H9 (cell line): Measurements from ENCODE around the gene SMCO1. TPM values are rescaled to one million over a fixed set of nuclear protein-coding genes. Genes with fewer than 3 reads are reported as not detected.

ENCODE experiments used
- DNase-seq: peaks from one replicate; pipeline ENCODE4 v3.0.0-alpha.2; 2017
- H2AFZ ChIP-seq: one replicate; pipeline ENCODE4 v1.6.1; 2013; ENCODE audit warnings: mild to moderate bottlenecking, low read length, control low read depth, moderate library complexity
- H2AK5ac ChIP-seq: 2 replicates; pipeline ENCODE4 v1.6.1; 2013; ENCODE audit warnings: low read length, control low read depth, mixed read lengths; ENCODE audit not compliant: insufficient read length
- H2BK120ac ChIP-seq: one replicate; pipeline ENCODE4 v1.6.1; 2013; ENCODE audit warnings: low read depth, mild to moderate bottlenecking, low read length, control low read depth, inconsistent platforms; ENCODE audit not compliant: poor library complexity, severe bottlenecking
- H2BK12ac ChIP-seq: 2 replicates; pipeline ENCODE4 v1.6.1; 2013; ENCODE audit warnings: low read length, control low read depth, mixed read lengths, low read depth; ENCODE audit not compliant: insufficient read length
- H2BK15ac ChIP-seq: 2 replicates; pipeline ENCODE4 v1.6.1; 2013; ENCODE audit warnings: low read depth, low read length, control low read depth
- H2BK20ac ChIP-seq: one replicate; pipeline ENCODE4 v1.6.1; 2013; ENCODE audit warnings: low read depth, mild to moderate bottlenecking, low read length, control low read depth, inconsistent platforms; ENCODE audit not compliant: poor library complexity, severe bottlenecking
- H2BK5ac ChIP-seq: 2 replicates; pipeline ENCODE4 v1.6.1; 2013; ENCODE audit warnings: low read length, control low read depth, mixed read lengths; ENCODE audit not compliant: insufficient read length
- H3K14ac ChIP-seq: 2 replicates; pipeline ENCODE4 v1.6.1; 2013; ENCODE audit warnings: low read length, control low read depth; ENCODE audit not compliant: insufficient read depth
- H3K18ac ChIP-seq: 2 replicates; pipeline ENCODE4 v1.6.1; 2013; ENCODE audit warnings: low read depth, mild to moderate bottlenecking, mixed read lengths, low read length, control low read depth; ENCODE audit not compliant: insufficient read length
- H3K23ac ChIP-seq: 2 replicates; pipeline ENCODE4 v1.6.1; 2013; ENCODE audit warnings: low read length, control low read depth, mixed read lengths, low read depth; ENCODE audit not compliant: insufficient read length
- H3K23me2 ChIP-seq: 2 replicates; pipeline ENCODE4 v1.6.1; 2013; ENCODE audit warnings: low read depth, mild to moderate bottlenecking, mixed read lengths, low read length, control low read depth; ENCODE audit not compliant: insufficient read length, poor library complexity, severe bottlenecking
- H3K27ac ChIP-seq: 2 replicates; pipeline ENCODE4 v1.5.1; 2013; ENCODE audit warnings: low read length, control low read depth, mixed read lengths, low read depth; ENCODE audit not compliant: insufficient read length
- H3K27me3 ChIP-seq: 2 replicates; pipeline ENCODE4 v1.6.1; 2013; ENCODE audit warnings: low read length, control low read depth, inconsistent platforms; ENCODE audit not compliant: insufficient read depth
- H3K4ac ChIP-seq: 2 replicates; pipeline ENCODE4 v1.6.1; 2013; ENCODE audit warnings: low read depth, mild to moderate bottlenecking, control low read depth, inconsistent platforms, low read length, moderate library complexity
- H3K4me1 ChIP-seq: 2 replicates; pipeline ENCODE4 v1.6.1; 2013; ENCODE audit warnings: low read length, control low read depth, inconsistent platforms; ENCODE audit not compliant: insufficient read depth
- H3K4me2 ChIP-seq: 2 replicates; pipeline ENCODE4 v1.6.1; 2013; ENCODE audit warnings: low read length, control low read depth, mixed read lengths; ENCODE audit not compliant: insufficient read length, insufficient read depth
- H3K56ac ChIP-seq: 2 replicates; pipeline ENCODE4 v1.6.1; 2013; ENCODE audit warnings: low read depth, mild to moderate bottlenecking, mixed read lengths, low read length, control low read depth; ENCODE audit not compliant: insufficient read length
- H3K79me1 ChIP-seq: 2 replicates; pipeline ENCODE4 v1.6.1; 2013; ENCODE audit warnings: low read depth, mild to moderate bottlenecking, moderate library complexity, low read length, control low read depth, inconsistent platforms; ENCODE audit not compliant: insufficient read depth, poor library complexity, severe bottlenecking
- H3K79me2 ChIP-seq: 2 replicates; pipeline ENCODE4 v1.6.1; 2013; ENCODE audit warnings: low read length, control low read depth, inconsistent platforms; ENCODE audit not compliant: insufficient read depth
- H3K9ac ChIP-seq: 2 replicates; pipeline ENCODE4 v1.6.1; 2013; ENCODE audit warnings: low read length, control low read depth, mixed read lengths; ENCODE audit not compliant: insufficient read length; ENCODE audit errors: extremely low read depth
- H3K9me3 ChIP-seq: one replicate; pipeline ENCODE4 v1.6.1; 2013; ENCODE audit warnings: low read depth, low read length, inconsistent platforms; ENCODE audit not compliant: control insufficient read depth
- H3T11ph ChIP-seq: one replicate; pipeline ENCODE4 v1.6.1; 2013; ENCODE audit warnings: mild to moderate bottlenecking, low read length, control low read depth, inconsistent platforms
- H4K20me1 ChIP-seq: one replicate; pipeline ENCODE4 v1.6.1; 2013; ENCODE audit not compliant: control insufficient read depth, insufficient read length, insufficient read depth
- H4K5ac ChIP-seq: 2 replicates; pipeline ENCODE4 v1.6.1; 2013; ENCODE audit warnings: low read depth, mild to moderate bottlenecking, mixed read lengths, low read length, control low read depth; ENCODE audit not compliant: insufficient read length
- H4K8ac ChIP-seq: replicated peaks from 2 replicates; pipeline ENCODE4 v1.6.1; 2013; ENCODE audit warnings: low read length, control low read depth, mixed read lengths, low read depth; ENCODE audit not compliant: insufficient read length
- H4K91ac ChIP-seq: 2 replicates; pipeline ENCODE4 v1.6.1; 2013; ENCODE audit warnings: low read depth, mild to moderate bottlenecking, moderate library complexity, mixed read lengths, low read length, control low read depth; ENCODE audit not compliant: insufficient read length
- H3K27ac Mint-ChIP-seq, 3 experiments: 2 replicates in 2 of 3; 3 replicates in 1 of 3; pipeline ENCODE4 v1.8.0; 2020 to 2021; ENCODE audit warnings: mixed read lengths in 3 of 3, mild to moderate bottlenecking in 1 of 3, moderate library complexity in 1 of 3
- H3K27me3 Mint-ChIP-seq: 2 replicates; pipeline ENCODE4 v1.8.0; 2021; ENCODE audit warnings: low read depth, mild to moderate bottlenecking, moderate library complexity, mixed read lengths
- H3K36me3 Mint-ChIP-seq, 3 experiments: 2 replicates in 2 of 3; 3 replicates in 1 of 3; pipeline ENCODE4 v1.8.0; 2020 to 2021; ENCODE audit warnings: low read depth in 3 of 3, mixed read lengths in 3 of 3; ENCODE audit not compliant: insufficient read depth in 1 of 3
- H3K4me1 Mint-ChIP-seq, 2 experiments: 2 replicates each; pipeline ENCODE4 v1.8.0; 2020; ENCODE audit warnings: mixed read lengths in 2 of 2
- H3K4me3 Mint-ChIP-seq, 2 experiments: 2 replicates in 1 of 2; 3 replicates in 1 of 2; pipeline ENCODE4 v1.8.0; 2020 to 2021; ENCODE audit warnings: mild to moderate bottlenecking in 2 of 2, mixed read lengths in 2 of 2, moderate library complexity in 1 of 2
- H3K9me3 Mint-ChIP-seq, 2 experiments: 2 replicates in 1 of 2; 3 replicates in 1 of 2; pipeline ENCODE4 v1.8.0; 2020; ENCODE audit warnings: mild to moderate bottlenecking in 2 of 2, mixed read lengths in 2 of 2, moderate library complexity in 1 of 2
- CTCF ChIP-seq: fragments of 200-600 bp; sonication (generic); conservative IDR thresholded peaks from 3 replicates; pipeline ENCODE4 v1.8.0; 2021; ENCODE audit warnings: antibody characterized with exemption, mild to moderate bottlenecking
- WGBS: extraction: QIAGEN DNeasy Blood & Tissue Kit; methylation state at CpG from one replicate; pipeline ENCODE4 v1.1.7; 2013; ENCODE audit warnings: missing lambda C conversion rate, low lambda C conversion rate, mixed read lengths; ENCODE audit not compliant: insufficient read length; ENCODE audit errors: extremely low coverage; 5-methylcytosine and 5-hydroxymethylcytosine counted together
- total RNA-seq: library from RNA; stranded (reverse); gene quantifications from 2 replicates; pipeline ENCODE4 v1.2.1, GENCODE V29; 2021

SMCO1 gene
- total RNA-seq, 1 experiment from 2014 or later: not detected

GRCh38 chr3:196531418-196531817 is 16.3 kb upstream of the SMCO1 start:
- no peak overlapping the region for H3K56ac ChIP-seq
- no peak overlapping the region for H3K4me2 ChIP-seq
- no peaks in the 10 kb centered on the region for H3K79me2 ChIP-seq
- H3K9me3 ChIP-seq: no peaks in the 10 kb centered on the region
- H2BK20ac ChIP-seq: no peak overlapping the region
- no peak overlapping the region for H2AK5ac ChIP-seq
- H3K4ac ChIP-seq: no peak overlapping the region
- Mint-ChIP-seq H3K27me3 (peaks cover 15% of the 10 kb centered on the region), H3K36me3 (peaks cover 6 to 20% (median 7%) of the 10 kb centered on the region in 3 experiments), H3K27ac (no peak overlapping the region), H3K4me1 (peaks cover 17 to 20% of the 10 kb centered on the region in 2 experiments), H3K4me3 (no peak overlapping the region), H3K9me3 (peaks cover 22 to 23% of the 10 kb centered on the region in 2 experiments)
- no peak overlapping the region for H2BK12ac ChIP-seq
- no peak overlapping the region for H3K9ac ChIP-seq
- no peak for TF ChIP-seq CTCF
- WGBS: no CpG with 5 or more reads among the region's 4 CpGs
- H2BK15ac ChIP-seq: no peak overlapping the region
- H3K14ac ChIP-seq: no peak overlapping the region
- no peak for DNase-seq
- no peak overlapping the region for H4K5ac ChIP-seq
- H3T11ph ChIP-seq: no peak overlapping the region
- peaks cover 4% of the 10 kb centered on the region; the same call in 1 of the 2 replicates for H3K4me1 ChIP-seq
- H3K18ac ChIP-seq: no peak overlapping the region
- H4K91ac ChIP-seq: no peak overlapping the region
- no peaks in the 10 kb centered on the region for H3K27me3 ChIP-seq
- H3K79me1 ChIP-seq: no peaks in the 10 kb centered on the region
- no peak overlapping the region for H3K27ac ChIP-seq
- H4K20me1 ChIP-seq: no peaks in the 10 kb centered on the region
- H2BK120ac ChIP-seq: no peak overlapping the region
- no peak overlapping the region for H4K8ac ChIP-seq
- H2BK5ac ChIP-seq: no peak overlapping the region
- H2AFZ ChIP-seq: no peak overlapping the region
- no peaks in the 10 kb centered on the region for H3K23me2 ChIP-seq
- no peak overlapping the region for H3K23ac ChIP-seq
